Lung microvascular endothelial cell (primary cell): Measurements from ENCODE around the gene NOP53. TPM values are rescaled to one million over a fixed set of nuclear protein-coding genes. Genes with fewer than 3 reads are reported as not detected.
"Not testable (repeated sequence)": the region's sequence is repeated elsewhere in the genome, so short reads cannot be mapped to it uniquely, and the experiment has no call there.

Experiments
- DNase-seq, 2 donors: peaks; one replicate each; pipeline versions ENCODE4 v3.0.0 to v3.0.0-alpha.2; 2010; ENCODE audit warnings: low read depth in 2 of 2
- total RNA-seq: library from RNA; depleted of rRNA; stranded (reverse); fragments of >200 nt; gene quantifications from 2 replicates; pipeline ENCODE4 v1.2.1, GENCODE V29; 2014

The NOP53 gene
- total RNA-seq: 69.5 and 115 TPM in 2 replicates

- peak; percentile 98 for DNase-seq
Measured at GRCh38 chr19:47745010-47745901, at the start of gene NOP53. NOP53 (plus strand) TSS chr19:47745546; CDS start chr19:47745560, 14 bp downstream.

- no peak for DNase-seq
Measured at GRCh38 chr19:47696635-47697034, 48.7 kb upstream of the NOP53 start.

DNA sequence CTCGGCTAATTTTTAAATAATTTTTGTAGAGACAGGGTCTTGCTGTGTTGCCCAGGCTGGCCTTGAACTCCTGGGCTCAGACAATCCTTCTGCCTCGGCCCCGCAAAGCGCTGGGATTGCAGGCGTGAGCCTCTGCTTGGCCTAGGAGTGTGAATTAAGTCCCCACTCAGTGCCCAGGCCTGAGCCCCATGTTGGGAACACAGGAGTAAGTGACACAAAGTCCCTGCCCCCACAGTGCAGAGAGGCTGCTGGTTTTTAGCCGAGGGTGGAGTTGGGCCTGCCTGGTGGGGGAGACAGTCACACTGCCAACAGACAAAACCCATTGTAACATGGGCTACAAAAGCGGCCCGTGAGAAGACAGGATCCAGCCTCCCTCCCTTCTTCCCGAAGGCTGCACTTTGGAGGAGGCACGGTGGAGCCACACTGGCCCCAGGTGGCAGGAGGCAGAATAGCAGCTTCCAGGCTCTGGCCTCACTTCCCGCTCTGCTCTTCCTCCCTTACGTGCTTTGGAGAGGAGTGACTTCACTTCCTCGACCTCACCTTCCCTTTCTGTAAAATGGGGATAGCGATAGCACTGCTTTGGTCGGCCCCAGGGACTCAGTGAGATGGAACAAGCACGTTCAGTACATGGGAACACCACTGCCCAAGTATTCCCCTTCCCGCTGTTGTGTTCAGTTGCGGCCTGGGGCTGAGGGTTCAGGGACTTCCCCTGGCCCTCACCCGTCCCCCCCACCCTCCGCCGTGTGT is 47.3 kb upstream of the NOP53 start:
- DNase-seq: peak; percentile 83 to 87

GRCh38 chr19:47698631-47699359 is 46.6 kb upstream of the NOP53 start:
- no peak for DNase-seq

GRCh38 chr19:47699360-47699917 is 45.9 kb upstream of the NOP53 start:
- DNase-seq: peak; percentile 36 to 66

DNA sequence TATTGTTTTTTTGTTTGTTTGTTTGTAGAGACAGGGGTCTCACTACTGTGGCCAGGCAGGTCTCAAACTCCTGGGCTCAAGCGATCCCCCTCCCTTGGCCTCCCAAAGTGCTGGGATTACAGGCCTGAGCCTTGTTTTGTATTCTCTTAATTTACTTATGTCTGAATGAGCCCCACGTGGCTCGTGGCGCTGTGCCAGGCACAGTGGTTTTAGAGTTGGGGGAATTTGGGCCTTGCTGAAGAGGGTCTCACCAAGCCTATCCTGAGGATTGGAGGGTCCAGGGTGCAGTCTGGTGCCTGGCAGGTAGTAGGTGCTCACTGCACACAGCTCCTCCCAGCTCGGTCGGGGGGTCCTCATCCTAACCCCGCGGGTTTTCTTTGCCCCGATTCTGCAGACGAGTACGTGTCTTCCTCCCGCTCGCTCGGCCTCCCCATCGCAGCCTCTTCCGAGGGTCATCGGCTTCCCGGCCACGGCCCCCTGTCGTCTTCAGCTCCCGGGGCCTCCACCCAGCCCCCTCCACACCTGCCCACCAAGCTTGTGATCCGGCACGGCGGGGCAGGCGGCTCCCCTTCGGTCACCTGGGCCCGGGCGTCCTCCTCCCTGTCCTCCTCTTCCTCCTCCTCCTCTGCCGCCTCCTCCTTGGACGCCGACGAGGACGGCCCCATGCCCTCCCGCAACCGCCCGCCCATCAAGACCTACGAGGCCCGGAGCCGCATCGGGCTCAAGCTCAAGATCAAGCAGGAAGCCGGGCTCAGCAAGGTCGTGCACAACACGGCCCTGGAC is 44.2 kb upstream of the NOP53 start:
- no peak for DNase-seq

GRCh38 chr19:47701717-47702552 is 43.4 kb upstream of the NOP53 start:
- DNase-seq: no peak

GRCh38 chr19:47702671-47703070 is 42.7 kb upstream of the NOP53 start:
- DNase-seq: no peak

DNA sequence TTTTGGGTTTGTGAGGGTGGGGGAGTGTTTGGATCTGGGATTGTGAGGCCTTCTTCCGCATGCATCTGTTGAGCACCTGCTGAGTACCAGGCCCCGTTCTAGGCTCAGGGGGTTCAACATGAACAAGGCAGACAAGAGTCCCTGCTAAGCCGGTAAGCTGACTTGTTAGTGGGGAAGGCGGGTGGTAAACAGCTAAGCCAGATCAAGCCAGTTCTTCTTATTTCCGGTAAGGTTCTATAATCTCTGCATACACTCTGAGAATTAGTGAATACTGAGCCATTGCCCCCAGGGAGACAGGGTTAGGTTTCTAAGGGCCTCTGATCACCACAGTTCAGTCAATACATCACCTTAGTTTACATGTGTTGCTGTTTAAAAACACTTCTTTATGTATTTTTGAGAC is 42.0 kb upstream of the NOP53 start:
- DNase-seq: no peak

GRCh38 chr19:47704024-47704423 is 41.3 kb upstream of the NOP53 start:
- DNase-seq: no peak

DNA sequence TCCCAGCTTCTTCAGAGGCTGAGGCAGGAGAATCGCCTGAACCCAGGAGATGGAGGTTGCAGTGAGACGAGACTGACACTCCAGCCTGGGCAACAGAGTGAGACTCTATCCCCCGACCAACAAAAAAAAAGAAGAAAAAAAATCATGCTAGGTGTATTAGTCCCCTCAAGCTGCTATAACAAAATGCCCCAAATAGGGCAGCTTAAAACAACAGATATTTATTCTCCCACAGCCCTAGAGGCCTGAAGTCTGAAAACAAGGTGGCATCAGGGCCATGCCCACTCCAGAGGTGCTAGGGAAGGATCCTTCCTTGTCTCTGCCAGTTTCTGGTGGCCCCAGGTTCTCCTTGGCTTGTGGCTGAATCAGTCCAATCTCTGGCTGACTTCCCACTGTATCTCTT is 40.7 kb upstream of the NOP53 start:
- DNase-seq: no peak

GRCh38 chr19:47707135-47707925 is 38.0 kb upstream of the NOP53 start:
- peak; percentile 74 to 85 for DNase-seq

GRCh38 chr19:47711652-47712242 is 33.6 kb upstream of the NOP53 start:
- DNase-seq: no peak

- DNase-seq: peak; percentile 78 to 88
Measured at GRCh38 chr19:47713046-47714021, 32.0 kb upstream of the NOP53 start, which contains the start of gene EHD2. EHD2 (plus strand) TSS chr19:47713422; CDS start chr19:47716613, 3,191 bp downstream.

GRCh38 chr19:47714339-47714738 is 31.0 kb upstream of the NOP53 start:
- peak; percentile 22 to 40 for DNase-seq

DNA sequence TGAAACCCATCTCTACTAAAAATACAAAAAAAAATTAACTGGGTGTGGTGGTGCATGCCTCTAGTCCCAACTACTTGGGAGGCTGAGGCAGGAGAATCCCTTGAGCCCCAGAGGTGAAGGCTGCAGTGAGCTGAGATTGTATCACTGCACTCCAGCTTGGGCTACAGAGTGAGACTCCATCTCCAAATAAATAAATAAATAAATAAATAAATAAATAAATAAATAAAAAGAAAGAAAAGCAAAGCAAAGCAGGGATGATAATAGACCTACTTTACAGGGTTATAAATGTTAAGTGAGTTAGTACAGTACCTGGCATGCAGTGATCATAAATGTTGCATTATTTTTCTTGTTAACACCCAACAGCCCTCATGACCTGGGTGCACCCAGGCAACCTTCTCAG is 30.5 kb upstream of the NOP53 start:
- not testable (repeated sequence) for DNase-seq

DNA sequence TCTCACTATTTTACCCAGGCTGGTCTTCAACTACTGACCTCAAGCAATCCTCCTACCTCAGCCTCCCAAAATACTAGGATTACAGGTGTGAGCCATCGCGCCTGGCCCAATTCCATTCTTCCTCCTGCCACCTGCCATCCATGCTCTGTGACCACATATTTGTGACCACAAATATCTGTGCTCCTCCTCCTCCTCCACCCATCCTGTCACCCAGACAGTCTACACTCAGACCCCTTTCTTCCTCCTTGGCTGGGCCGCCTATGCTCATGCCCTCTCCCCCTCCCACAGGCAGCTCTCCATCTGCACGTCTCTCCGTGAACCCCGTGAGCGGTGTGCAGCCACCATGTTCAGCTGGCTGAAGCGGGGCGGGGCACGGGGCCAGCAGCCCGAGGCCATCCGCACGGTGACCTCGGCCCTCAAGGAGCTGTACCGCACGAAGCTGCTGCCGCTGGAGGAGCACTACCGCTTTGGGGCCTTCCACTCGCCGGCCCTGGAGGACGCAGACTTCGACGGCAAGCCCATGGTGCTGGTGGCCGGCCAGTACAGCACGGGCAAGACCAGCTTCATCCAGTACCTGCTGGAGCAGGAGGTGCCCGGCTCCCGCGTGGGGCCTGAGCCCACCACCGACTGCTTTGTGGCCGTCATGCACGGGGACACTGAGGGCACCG is 28.9 kb upstream of the NOP53 start:
- no peak for DNase-seq
